HEK293 (cell line): ENCODE results near the gene MPHOSPH6.
A peak's percentile ranks its signal among the peaks of the same experiment; 100 is the strongest.

ENCODE experiments used
- CTCF ChIA-PET: fragments of 350-600 bp; formaldehyde crosslinking; extraction: SDS; loops from one replicate; lab custom pipeline; 2021; ENCODE audit warnings: antibody characterized with exemption; lab: Yijun Ruan, JAX
- POLR2A ChIA-PET: fragments of 300-600 bp; formaldehyde crosslinking; extraction: SDS; loops from one replicate; lab custom pipeline; 2020; ENCODE audit warnings: antibody characterized with exemption, inconsistent platforms; lab: Yijun Ruan, JAX
- H3K27ac ChIP-seq: fragments of 200-500 bp; sonication (Bioruptor generic); 2 replicates; pipeline ENCODE4 v1.5.1; 2014; ENCODE audit warnings: low read depth, low read length, control low read depth, inconsistent platforms; ENCODE audit errors: extremely low read depth
- H3K36me3 ChIP-seq, 2 experiments: fragments of 200-500 bp in 1 of 2; sonication (Bioruptor generic) in 1 of 2; 1 replicate in 1 of 2; 2 replicates in 1 of 2; pipeline ENCODE4 v1.5.1; 2014 to 2017; ENCODE audit warnings: inconsistent platforms in 2 of 2, low read length in 2 of 2; ENCODE audit not compliant: control insufficient read depth in 2 of 2, insufficient read depth in 1 of 2
- H3K4me1 ChIP-seq: fragments of 200-500 bp; sonication (Bioruptor generic); 2 replicates; pipeline ENCODE4 v1.5.1; 2014; ENCODE audit warnings: mild to moderate bottlenecking, low read length, inconsistent platforms; ENCODE audit not compliant: control insufficient read depth, insufficient read depth
- H3K4me3 ChIP-seq: 2 replicates; pipeline ENCODE4 v1.5.1; 2011; ENCODE audit warnings: low read depth, mild to moderate bottlenecking, control low read depth, low read length, moderate library complexity
- H3K9me3 ChIP-seq: fragments of 200-500 bp; sonication (Bioruptor generic); 2 replicates; pipeline ENCODE4 v1.5.1; 2014; ENCODE audit warnings: low read depth, low read length, inconsistent platforms; ENCODE audit not compliant: control insufficient read depth, insufficient read depth
- GLI2 ChIP-seq: fragments of 450-650 bp; formaldehyde crosslinking; IDR thresholded peaks from 2 replicates; pipeline ENCODE4; 2017; ENCODE audit warnings: missing biosample characterization, missing genetic modification characterization, low read depth, borderline replicate concordance
- GLI4 ChIP-seq: fragments of 450-650 bp; formaldehyde crosslinking; IDR thresholded peaks from 2 replicates; pipeline ENCODE4 v1.5.1; 2016; ENCODE audit warnings: missing biosample characterization, missing genetic modification characterization
- KLF8 ChIP-seq: fragments of 450-650 bp; formaldehyde crosslinking; IDR thresholded peaks from 2 replicates; pipeline ENCODE4 v1.5.1; 2016; ENCODE audit warnings: missing biosample characterization, missing genetic modification characterization
- KLF9 ChIP-seq: fragments of 450-650 bp; formaldehyde crosslinking; IDR thresholded peaks from 2 replicates; pipeline ENCODE4 v1.5.1; 2016; ENCODE audit warnings: missing biosample characterization, missing genetic modification characterization, low read depth
- SALL2 ChIP-seq: fragments of 450-650 bp; formaldehyde crosslinking; IDR thresholded peaks from 2 replicates; pipeline ENCODE4 v1.5.0; 2017; ENCODE audit warnings: missing biosample characterization, mild to moderate bottlenecking, missing genetic modification characterization, borderline replicate concordance
- SETDB1 ChIP-seq: IDR thresholded peaks from one replicate; pipeline ENCODE4 v1.6.1; 2017; ENCODE audit warnings: mild to moderate bottlenecking, low read length, moderate library complexity, mixed read lengths; ENCODE audit not compliant: insufficient read length
- SP7 ChIP-seq: fragments of 450-650 bp; formaldehyde crosslinking; IDR thresholded peaks from 2 replicates; pipeline ENCODE4 v1.5.1; 2016; ENCODE audit warnings: missing biosample characterization, missing genetic modification characterization
- ZFHX2 ChIP-seq: fragments of 450-650 bp; formaldehyde crosslinking; conservative IDR thresholded peaks from 2 replicates; pipeline ENCODE4 v1.5.1; 2016; ENCODE audit warnings: missing biosample characterization, missing genetic modification characterization
- ZFP41 ChIP-seq: fragments of 450-650 bp; formaldehyde crosslinking; IDR thresholded peaks from 2 replicates; pipeline ENCODE4 v1.5.1; 2016; ENCODE audit warnings: missing biosample characterization, missing genetic modification characterization, borderline replicate concordance
- ZFP69B ChIP-seq: fragments of 450-650 bp; formaldehyde crosslinking; IDR thresholded peaks from 2 replicates; pipeline ENCODE4 v1.5.1; 2016; ENCODE audit warnings: missing biosample characterization, missing genetic modification characterization
- ZIC2 ChIP-seq: fragments of 450-650 bp; formaldehyde crosslinking; IDR thresholded peaks from 2 replicates; pipeline ENCODE4 v1.5.1; 2016; ENCODE audit warnings: missing biosample characterization, missing genetic modification characterization
- ZNF138 ChIP-seq: fragments of 450-650 bp; formaldehyde crosslinking; IDR thresholded peaks from 2 replicates; pipeline ENCODE4 v1.5.1; 2016; ENCODE audit warnings: missing biosample characterization, missing genetic modification characterization, borderline replicate concordance
- ZNF157 ChIP-seq: fragments of 450-650 bp; formaldehyde crosslinking; IDR thresholded peaks from 2 replicates; pipeline ENCODE4 v1.5.1; 2016; ENCODE audit warnings: missing biosample characterization, missing genetic modification characterization
- ZNF23 ChIP-seq: fragments of 450-650 bp; formaldehyde crosslinking; IDR thresholded peaks from 2 replicates; pipeline ENCODE4 v1.5.1; 2016; ENCODE audit warnings: missing biosample characterization, missing genetic modification characterization, borderline replicate concordance
- ZNF239 ChIP-seq: fragments of 450-650 bp; formaldehyde crosslinking; IDR thresholded peaks from 2 replicates; pipeline ENCODE4 v1.5.1; 2016; ENCODE audit warnings: missing biosample characterization, missing genetic modification characterization
- ZNF391 ChIP-seq: fragments of 450-650 bp; formaldehyde crosslinking; IDR thresholded peaks from 2 replicates; pipeline ENCODE4 v1.5.1; 2016; ENCODE audit warnings: low read depth, missing biosample characterization, missing genetic modification characterization, borderline replicate concordance
- ZNF416 ChIP-seq: fragments of 450-650 bp; formaldehyde crosslinking; IDR thresholded peaks from 2 replicates; pipeline ENCODE4 v1.5.1; 2016; ENCODE audit warnings: missing biosample characterization, missing genetic modification characterization
- ZNF423 ChIP-seq: fragments of 450-650 bp; formaldehyde crosslinking; IDR thresholded peaks from 2 replicates; pipeline ENCODE4 v1.5.1; 2016; ENCODE audit warnings: missing biosample characterization, missing genetic modification characterization
- ZNF600 ChIP-seq: fragments of 450-650 bp; formaldehyde crosslinking; IDR thresholded peaks from 2 replicates; pipeline ENCODE4 v1.5.1; 2016; ENCODE audit warnings: missing biosample characterization, missing genetic modification characterization
- ZNF610 ChIP-seq: fragments of 450-650 bp; formaldehyde crosslinking; IDR thresholded peaks from 2 replicates; pipeline ENCODE4 v1.5.1; 2016; ENCODE audit warnings: missing biosample characterization, missing genetic modification characterization, borderline replicate concordance
- ZNF623 ChIP-seq: fragments of 450-650 bp; formaldehyde crosslinking; IDR thresholded peaks from 2 replicates; pipeline ENCODE4 v1.5.1; 2016; ENCODE audit warnings: missing biosample characterization, missing genetic modification characterization
- TF ChIP-seq, protein P1 (sequence below): fragments of 450-650 bp; formaldehyde crosslinking; IDR thresholded peaks from 2 replicates; pipeline ENCODE4 v1.5.1; 2016; ENCODE audit warnings: missing biosample characterization, missing genetic modification characterization, borderline replicate concordance
- TF ChIP-seq, protein P2 (sequence below): fragments of 450-650 bp; IDR thresholded peaks from 2 replicates; pipeline ENCODE4 v1.5.1; 2018; ENCODE audit warnings: missing biosample characterization, missing genetic modification characterization
- TF ChIP-seq, protein P3 (sequence below): fragments of 450-650 bp; formaldehyde crosslinking; IDR thresholded peaks from 2 replicates; pipeline ENCODE4 v1.5.1; 2016; ENCODE audit warnings: missing biosample characterization, missing genetic modification characterization
- TF ChIP-seq, protein P4 (sequence below): fragments of 450-650 bp; formaldehyde crosslinking; optimal IDR thresholded peaks from 2 replicates; pipeline ENCODE3; 2016; ENCODE audit warnings: missing biosample characterization, mild to moderate bottlenecking, missing genetic modification characterization

The MPHOSPH6 gene, protein sequence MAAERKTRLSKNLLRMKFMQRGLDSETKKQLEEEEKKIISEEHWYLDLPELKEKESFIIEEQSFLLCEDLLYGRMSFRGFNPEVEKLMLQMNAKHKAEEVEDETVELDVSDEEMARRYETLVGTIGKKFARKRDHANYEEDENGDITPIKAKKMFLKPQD

DNA sequence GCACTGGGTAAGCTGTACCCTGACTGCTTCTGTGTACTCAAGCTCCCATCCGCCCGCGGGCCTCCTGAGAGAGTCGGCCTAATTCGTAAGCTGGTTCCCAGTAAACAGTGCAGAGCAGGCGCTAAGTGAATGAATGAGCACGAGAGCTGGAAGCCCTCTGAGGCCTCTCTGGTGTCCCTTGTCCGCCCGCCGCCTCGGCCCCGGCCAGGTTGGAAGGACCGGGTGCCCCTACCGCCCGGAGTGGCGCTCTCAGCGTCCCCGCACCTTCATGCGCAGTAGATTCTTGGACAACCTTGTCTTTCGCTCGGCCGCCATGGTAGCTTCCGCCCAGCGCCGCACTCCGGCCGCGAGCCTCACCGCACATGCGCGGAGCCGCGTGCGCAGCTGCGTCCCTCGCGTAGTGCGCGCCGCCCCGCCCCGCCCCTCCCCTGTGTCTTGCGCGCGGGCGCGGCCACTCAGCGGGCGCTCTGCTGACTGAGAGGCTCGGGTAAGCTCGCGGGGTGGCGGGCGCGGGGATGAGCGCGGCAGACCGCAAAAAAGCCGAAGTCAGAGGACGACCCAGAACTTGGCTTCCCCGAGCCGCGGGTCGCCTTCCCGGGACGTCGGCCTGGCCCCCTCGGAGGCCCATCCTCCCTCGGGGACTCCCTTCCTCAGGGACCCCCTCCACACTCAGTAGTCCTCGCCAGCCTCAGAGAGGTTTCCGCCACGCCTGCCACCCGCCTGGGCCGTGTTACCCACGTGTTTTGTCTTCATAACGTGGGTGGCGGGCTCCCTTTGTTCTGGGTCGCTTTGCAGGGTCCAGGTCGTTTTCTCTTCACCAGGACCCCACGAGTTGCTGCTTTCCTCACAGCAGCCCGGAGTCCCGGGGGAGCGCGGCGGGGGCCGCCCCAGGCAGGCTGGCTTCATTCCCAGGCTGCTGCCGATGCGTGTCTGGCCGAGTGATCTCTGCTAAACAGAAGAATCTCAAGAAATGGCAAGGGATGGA is at the start of gene MPHOSPH6:
MPHOSPH6 (minus strand) TSS at position 364 of the 985 bp plus-strand sequence; CDS start at position 315, 49 bp downstream.
- Histone ChIP-seq H3K4me3 (peak within 1 kb of the TSS; percentile 81), H3K4me1 (no peaks in the 10 kb centered on the region), H3K27ac (peak within 1 kb of the TSS; percentile 84), H3K9me3 (no peaks in the 10 kb centered on the region), H3K36me3 (peaks cover 0 to 34% of the 10 kb centered on the region in 2 experiments; a peak in 1 of 3 replicates)
- ChIA-PET CTCF (interaction anchor here (0.7 to 0.9 kb wide), 2 partner anchors 60 to 280 kb away, joined by 3 to 5 read pairs; no protein-coding TSS in a partner anchor), POLR2A (interaction anchor here (0.6 to 1.5 kb wide), 8 partner anchors 10 to 173 kb away, joined by 3 to 9 read pairs (median 3); no protein-coding TSS in a partner anchor)
- TF ChIP-seq ZNF610 (tag by site-specific recombination) (peak; percentile 65; the same call in 1 of the 2 replicates), ZFHX2 (tag by site-specific recombination) (peak; percentile 67), ZNF391 (tag by site-specific recombination) (peak; percentile 77; the same call in 1 of the 2 replicates), KLF8 (tag by site-specific recombination) (peak; percentile 67; the same call in 1 of the 2 replicates), ZNF157 (tag by site-specific recombination) (no peak), ZNF600 (tag by site-specific recombination) (0 out of 2 replicates have a peak, but pooled peaks have one; percentile 54), ZNF138 (tag by site-specific recombination) (0 out of 2 replicates have a peak, but pooled peaks have one; percentile 9), ZIC2 (peak; percentile 89), ZFP41 (no peak), ZNF239 (tag by site-specific recombination) (0 out of 2 replicates have a peak, but pooled peaks have one; percentile 55), ZNF623 (tag by site-specific recombination) (no peak), GLI4 (tag by site-specific recombination) (0 out of 2 replicates have a peak, but pooled peaks have one; percentile 33), ZFP69B (peak; percentile 56; the same call in 1 of the 2 replicates), KLF9 (tag by site-specific recombination) (peak; percentile 59; the same call in 1 of the 2 replicates), SALL2 (tag by site-specific recombination) (no peak), ZNF416 (tag by site-specific recombination) (no peak), SP7 (tag by site-specific recombination) (peak; percentile 58), ZNF23 (tag by site-specific recombination) (no peak), ZNF423 (tag by site-specific recombination) (peak; percentile 89), SETDB1 (peak; percentile 52), GLI2 (tag by site-specific recombination) (no peak)
- TF ChIP-seq, protein P1, sequence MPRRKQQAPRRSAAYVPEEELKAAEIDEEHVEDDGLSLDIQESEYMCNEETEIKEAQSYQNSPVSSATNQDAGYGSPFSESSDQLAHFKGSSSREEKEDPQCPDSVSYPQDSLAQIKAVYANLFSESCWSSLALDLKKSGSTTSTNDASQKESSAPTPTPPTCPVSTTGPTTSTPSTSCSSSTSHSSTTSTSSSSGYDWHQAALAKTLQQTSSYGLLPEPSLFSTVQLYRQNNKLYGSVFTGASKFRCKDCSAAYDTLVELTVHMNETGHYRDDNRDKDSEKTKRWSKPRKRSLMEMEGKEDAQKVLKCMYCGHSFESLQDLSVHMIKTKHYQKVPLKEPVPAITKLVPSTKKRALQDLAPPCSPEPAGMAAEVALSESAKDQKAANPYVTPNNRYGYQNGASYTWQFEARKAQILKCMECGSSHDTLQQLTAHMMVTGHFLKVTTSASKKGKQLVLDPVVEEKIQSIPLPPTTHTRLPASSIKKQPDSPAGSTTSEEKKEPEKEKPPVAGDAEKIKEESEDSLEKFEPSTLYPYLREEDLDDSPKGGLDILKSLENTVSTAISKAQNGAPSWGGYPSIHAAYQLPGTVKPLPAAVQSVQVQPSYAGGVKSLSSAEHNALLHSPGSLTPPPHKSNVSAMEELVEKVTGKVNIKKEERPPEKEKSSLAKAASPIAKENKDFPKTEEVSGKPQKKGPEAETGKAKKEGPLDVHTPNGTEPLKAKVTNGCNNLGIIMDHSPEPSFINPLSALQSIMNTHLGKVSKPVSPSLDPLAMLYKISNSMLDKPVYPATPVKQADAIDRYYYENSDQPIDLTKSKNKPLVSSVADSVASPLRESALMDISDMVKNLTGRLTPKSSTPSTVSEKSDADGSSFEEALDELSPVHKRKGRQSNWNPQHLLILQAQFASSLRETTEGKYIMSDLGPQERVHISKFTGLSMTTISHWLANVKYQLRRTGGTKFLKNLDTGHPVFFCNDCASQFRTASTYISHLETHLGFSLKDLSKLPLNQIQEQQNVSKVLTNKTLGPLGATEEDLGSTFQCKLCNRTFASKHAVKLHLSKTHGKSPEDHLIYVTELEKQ, result no peak
- TF ChIP-seq, protein P2, sequence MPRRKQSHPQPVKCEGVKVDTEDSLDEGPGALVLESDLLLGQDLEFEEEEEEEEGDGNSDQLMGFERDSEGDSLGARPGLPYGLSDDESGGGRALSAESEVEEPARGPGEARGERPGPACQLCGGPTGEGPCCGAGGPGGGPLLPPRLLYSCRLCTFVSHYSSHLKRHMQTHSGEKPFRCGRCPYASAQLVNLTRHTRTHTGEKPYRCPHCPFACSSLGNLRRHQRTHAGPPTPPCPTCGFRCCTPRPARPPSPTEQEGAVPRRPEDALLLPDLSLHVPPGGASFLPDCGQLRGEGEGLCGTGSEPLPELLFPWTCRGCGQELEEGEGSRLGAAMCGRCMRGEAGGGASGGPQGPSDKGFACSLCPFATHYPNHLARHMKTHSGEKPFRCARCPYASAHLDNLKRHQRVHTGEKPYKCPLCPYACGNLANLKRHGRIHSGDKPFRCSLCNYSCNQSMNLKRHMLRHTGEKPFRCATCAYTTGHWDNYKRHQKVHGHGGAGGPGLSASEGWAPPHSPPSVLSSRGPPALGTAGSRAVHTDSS, result peak; percentile 40
- TF ChIP-seq, protein P3, sequence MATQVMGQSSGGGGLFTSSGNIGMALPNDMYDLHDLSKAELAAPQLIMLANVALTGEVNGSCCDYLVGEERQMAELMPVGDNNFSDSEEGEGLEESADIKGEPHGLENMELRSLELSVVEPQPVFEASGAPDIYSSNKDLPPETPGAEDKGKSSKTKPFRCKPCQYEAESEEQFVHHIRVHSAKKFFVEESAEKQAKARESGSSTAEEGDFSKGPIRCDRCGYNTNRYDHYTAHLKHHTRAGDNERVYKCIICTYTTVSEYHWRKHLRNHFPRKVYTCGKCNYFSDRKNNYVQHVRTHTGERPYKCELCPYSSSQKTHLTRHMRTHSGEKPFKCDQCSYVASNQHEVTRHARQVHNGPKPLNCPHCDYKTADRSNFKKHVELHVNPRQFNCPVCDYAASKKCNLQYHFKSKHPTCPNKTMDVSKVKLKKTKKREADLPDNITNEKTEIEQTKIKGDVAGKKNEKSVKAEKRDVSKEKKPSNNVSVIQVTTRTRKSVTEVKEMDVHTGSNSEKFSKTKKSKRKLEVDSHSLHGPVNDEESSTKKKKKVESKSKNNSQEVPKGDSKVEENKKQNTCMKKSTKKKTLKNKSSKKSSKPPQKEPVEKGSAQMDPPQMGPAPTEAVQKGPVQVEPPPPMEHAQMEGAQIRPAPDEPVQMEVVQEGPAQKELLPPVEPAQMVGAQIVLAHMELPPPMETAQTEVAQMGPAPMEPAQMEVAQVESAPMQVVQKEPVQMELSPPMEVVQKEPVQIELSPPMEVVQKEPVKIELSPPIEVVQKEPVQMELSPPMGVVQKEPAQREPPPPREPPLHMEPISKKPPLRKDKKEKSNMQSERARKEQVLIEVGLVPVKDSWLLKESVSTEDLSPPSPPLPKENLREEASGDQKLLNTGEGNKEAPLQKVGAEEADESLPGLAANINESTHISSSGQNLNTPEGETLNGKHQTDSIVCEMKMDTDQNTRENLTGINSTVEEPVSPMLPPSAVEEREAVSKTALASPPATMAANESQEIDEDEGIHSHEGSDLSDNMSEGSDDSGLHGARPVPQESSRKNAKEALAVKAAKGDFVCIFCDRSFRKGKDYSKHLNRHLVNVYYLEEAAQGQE (tag by site-specific recombination), result no peak
- TF ChIP-seq, protein P4, sequence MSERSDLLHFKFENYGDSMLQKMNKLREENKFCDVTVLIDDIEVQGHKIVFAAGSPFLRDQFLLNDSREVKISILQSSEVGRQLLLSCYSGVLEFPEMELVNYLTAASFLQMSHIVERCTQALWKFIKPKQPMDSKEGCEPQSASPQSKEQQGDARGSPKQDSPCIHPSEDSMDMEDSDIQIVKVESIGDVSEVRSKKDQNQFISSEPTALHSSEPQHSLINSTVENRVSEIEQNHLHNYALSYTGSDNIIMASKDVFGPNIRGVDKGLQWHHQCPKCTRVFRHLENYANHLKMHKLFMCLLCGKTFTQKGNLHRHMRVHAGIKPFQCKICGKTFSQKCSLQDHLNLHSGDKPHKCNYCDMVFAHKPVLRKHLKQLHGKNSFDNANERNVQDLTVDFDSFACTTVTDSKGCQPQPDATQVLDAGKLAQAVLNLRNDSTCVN (tag by site-specific recombination), result peak; percentile 91
